Colonic mucosa (tissue), 4 donors: ENCODE measurements around the gene ANKRD17. TPM values are rescaled to one million over a fixed set of nuclear protein-coding genes. Genes with fewer than 3 reads are reported as not detected.

ENCODE experiments used
- DNase-seq: peaks from one replicate; pipeline ENCODE4 v3.0.0-alpha.2; 2020
- H3K27ac ChIP-seq: fragments of 200-600 bp; one replicate; pipeline ENCODE4 v1.8.0; 2021
- H3K27me3 ChIP-seq: fragments of 200-600 bp; one replicate; pipeline ENCODE4 v1.8.0; 2021
- H3K36me3 ChIP-seq: fragments of 200-600 bp; one replicate; pipeline ENCODE4 v1.8.0; 2021
- H3K4me1 ChIP-seq: fragments of 200-600 bp; one replicate; pipeline ENCODE4 v1.8.0; 2021; ENCODE audit warnings: mild to moderate bottlenecking
- H3K4me3 ChIP-seq: fragments of 200-600 bp; one replicate; pipeline ENCODE4 v1.8.0; 2021
- H3K9ac ChIP-seq, 2 donors: one replicate each; pipeline ENCODE4 v1.7.0; 2013; ENCODE audit warnings: control low read depth in 2 of 2, low read depth in 2 of 2, low read length in 2 of 2
- H3K9me3 ChIP-seq: fragments of 200-600 bp; one replicate; pipeline ENCODE4 v1.8.0; 2021
- intact Hi-C: fragments of 100-400 bp; cut with DNase I; formaldehyde crosslinking; loops from one replicate; pipeline ENCODE4 v1.14.1; 2022
- total RNA-seq, 2 donors: library from RNA; stranded (reverse); fragmentation: NEBNext Ultra II Directional in 1 of 2; extraction: Animal tissue kit (Norgen Biotek cat#: 25700) in 1 of 2; gene quantifications; one replicate each; pipeline ENCODE4 v1.2.1, GENCODE V29; 2021
- TF ChIP-seq, protein P1 (sequence below): fragments of 200-600 bp; IDR thresholded peaks from one replicate; pipeline ENCODE4 v1.8.0; 2022; ENCODE audit warnings: antibody characterized with exemption, mild to moderate bottlenecking
- donor health status: healthy.
- donor health status: DM: no; HTN: no; CAD: no.
- donor health status: DM: no; HTN: no; CAD: no.

Gene ANKRD17
- total RNA-seq, 2 donors from 2014 or later, result 51.5 to 59.2 TPM

DNA sequence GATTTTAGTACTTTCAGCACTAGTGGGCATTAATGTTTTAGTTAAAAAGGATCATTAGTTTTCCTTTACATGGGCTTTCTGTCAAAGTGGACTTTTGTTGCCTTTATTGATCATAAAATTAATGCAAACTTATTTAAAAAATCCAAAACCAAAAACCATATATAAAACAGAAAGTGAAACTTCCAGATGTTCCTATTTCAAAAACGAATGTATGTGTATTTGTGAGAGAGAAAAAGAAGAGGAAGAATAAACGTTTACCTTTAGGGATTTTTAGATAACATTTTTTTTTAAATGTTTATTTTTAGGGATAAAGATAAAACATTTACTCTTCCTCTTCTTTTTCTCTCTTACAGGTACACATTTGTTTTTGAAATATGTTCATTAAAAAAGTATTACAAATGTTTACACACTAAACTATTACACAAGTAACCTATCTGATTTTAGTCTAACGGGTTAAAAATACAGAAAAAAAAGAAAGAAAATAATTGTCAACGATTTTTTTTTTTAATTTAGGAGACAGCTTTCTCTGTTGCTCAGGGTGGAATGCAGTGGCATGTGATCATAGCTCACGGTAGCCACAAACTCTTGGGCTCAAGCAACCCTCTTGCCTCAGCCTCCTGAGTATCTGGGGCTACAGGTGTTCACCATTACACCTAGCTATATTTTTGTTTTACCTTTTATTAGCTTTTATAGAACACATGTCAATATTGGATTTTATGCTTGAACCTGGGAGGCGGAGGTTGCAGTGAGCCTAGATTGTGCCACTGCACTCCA is 172.3 kb downstream of the ANKRD17 start:
- Histone ChIP-seq H3K36me3 (peaks cover 3% of the 10 kb centered on the region), H3K27ac (no peak overlapping the region), H3K9ac (no peak overlapping the region), H3K9me3 (no peaks in the 10 kb centered on the region), H3K27me3 (no peaks in the 10 kb centered on the region), H3K4me1 (no peaks in the 10 kb centered on the region), H3K4me3 (no peak overlapping the region)
- DNase-seq, result no peak
- TF ChIP-seq, protein P1, sequence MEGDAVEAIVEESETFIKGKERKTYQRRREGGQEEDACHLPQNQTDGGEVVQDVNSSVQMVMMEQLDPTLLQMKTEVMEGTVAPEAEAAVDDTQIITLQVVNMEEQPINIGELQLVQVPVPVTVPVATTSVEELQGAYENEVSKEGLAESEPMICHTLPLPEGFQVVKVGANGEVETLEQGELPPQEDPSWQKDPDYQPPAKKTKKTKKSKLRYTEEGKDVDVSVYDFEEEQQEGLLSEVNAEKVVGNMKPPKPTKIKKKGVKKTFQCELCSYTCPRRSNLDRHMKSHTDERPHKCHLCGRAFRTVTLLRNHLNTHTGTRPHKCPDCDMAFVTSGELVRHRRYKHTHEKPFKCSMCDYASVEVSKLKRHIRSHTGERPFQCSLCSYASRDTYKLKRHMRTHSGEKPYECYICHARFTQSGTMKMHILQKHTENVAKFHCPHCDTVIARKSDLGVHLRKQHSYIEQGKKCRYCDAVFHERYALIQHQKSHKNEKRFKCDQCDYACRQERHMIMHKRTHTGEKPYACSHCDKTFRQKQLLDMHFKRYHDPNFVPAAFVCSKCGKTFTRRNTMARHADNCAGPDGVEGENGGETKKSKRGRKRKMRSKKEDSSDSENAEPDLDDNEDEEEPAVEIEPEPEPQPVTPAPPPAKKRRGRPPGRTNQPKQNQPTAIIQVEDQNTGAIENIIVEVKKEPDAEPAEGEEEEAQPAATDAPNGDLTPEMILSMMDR, result no peak
- intact Hi-C loops, result no loop called here

DNA sequence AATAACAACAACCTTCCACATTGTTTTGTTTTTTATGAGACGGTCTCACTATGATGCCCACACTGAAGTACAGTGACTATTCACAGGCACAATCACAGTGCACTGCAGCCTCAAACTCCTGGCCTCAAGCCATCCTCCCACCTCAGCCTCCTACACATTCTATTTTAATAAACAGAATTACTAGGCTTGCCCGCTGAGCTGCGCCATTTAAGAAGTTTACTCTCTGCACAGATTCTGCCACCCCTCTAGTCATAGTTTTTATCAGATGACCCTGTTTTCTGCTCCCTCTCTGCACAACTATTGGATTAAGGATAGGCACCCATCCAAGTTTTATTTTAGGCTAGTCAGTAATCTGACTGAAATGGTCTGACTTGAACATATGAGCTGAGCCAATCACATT is 177.8 kb downstream of the ANKRD17 start:
- no peak overlapping the region for H3K9ac ChIP-seq
- H3K4me3 ChIP-seq, result no peak overlapping the region
- no peaks in the 10 kb centered on the region for H3K4me1 ChIP-seq
- TF ChIP-seq, protein P1, result no peak
- H3K27me3 ChIP-seq, result no peaks in the 10 kb centered on the region
- no peaks in the 10 kb centered on the region for H3K9me3 ChIP-seq
- no peak for DNase-seq
- H3K27ac ChIP-seq, result no peak overlapping the region
- intact Hi-C loops, result no loop called here
- H3K36me3 ChIP-seq, result peaks cover 20% of the 10 kb centered on the region

DNA sequence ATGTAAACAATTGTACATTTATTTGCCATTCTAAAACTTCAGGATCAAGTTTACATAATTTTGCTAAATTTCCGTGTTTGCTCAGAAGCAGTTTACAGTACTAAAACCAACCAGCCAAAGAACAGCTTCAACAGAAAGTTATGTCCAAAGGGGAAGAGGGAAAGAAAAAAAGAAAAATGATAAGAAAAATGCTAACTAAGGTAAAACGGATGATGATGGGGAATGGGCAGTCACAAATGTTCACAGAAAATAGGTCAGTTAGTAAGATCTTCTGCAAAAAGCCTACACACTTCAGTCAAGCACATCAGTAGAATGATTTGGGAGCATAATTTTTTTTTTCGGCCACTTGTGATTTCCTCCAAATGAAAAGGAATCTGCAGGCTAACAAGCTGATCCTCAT is 182.8 kb downstream of the ANKRD17 start:
- Histone ChIP-seq H3K36me3 (peaks cover 24% of the 10 kb centered on the region), H3K27me3 (no peaks in the 10 kb centered on the region), H3K4me3 (no peak overlapping the region), H3K9ac (no peak overlapping the region), H3K27ac (no peak overlapping the region), H3K4me1 (no peaks in the 10 kb centered on the region), H3K9me3 (no peaks in the 10 kb centered on the region)
- TF ChIP-seq, protein P1, result no peak
- intact Hi-C loops, result no loop called here
- no peak for DNase-seq

DNA sequence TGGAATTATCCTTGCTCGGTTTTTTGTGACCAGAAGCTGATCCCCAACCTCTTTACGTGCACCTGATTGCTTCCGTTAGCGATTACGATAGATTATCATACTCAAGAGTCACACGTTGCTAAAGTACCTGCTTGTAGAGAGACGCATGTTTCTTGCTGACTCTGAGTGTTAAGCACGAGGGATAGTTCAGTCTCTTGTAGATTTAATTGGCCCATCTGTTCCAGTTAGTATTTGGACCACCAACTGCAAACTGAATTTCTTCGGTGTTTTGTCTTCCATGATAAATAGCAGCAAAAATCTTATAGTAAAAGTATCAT is 188.6 kb downstream of the ANKRD17 start:
- peaks cover 7% of the 10 kb centered on the region for H3K4me1 ChIP-seq
- DNase-seq, result no peak
- intact Hi-C loops, result no loop called here
- H3K4me3 ChIP-seq, result peak overlapping the region; percentile 58
- H3K27ac ChIP-seq, result peak overlapping the region; percentile 93
- H3K9ac ChIP-seq, result peak overlapping the region; percentile 38 to 89
- no peaks in the 10 kb centered on the region for H3K9me3 ChIP-seq
- no peaks in the 10 kb centered on the region for H3K36me3 ChIP-seq
- TF ChIP-seq, protein P1, result no peak
- H3K27me3 ChIP-seq, result no peaks in the 10 kb centered on the region

DNA sequence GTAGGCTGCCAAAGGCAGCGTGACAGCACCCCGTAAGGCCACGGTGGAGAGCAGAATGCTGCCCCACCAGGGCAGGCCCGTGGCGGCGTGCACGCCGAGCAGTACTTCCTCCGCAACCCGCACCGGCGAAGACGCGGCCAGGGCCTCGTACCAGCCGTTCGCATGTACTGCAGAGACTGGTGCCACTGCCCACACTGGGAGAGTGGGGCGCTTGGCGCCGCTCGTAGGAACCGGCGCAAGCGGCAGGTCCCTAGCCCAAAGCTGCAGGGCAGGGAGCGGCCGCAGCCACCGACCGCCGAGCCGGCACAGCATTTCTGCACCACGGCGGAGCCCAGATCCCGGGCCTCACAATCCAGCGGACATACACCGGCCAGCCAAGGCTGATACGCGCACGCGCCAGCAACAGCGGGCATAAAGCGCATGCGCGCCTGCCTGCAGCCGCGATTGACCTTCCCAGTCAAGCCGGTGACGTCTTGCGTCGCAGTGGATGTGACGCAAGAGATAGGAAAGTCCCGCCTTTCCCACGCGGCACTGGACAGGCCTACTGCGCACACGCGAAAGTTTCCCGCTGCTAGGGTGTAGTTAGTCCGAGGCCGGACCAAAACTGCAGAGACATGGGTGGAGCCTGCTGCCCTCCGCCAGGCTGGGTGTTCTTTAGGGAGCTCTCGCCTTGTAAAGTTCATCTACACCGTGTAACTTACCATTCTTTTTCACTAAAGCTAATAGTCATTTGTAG is 189.1 kb downstream of the ANKRD17 start, which contains the start of gene COX18:
Gene COX18, minus strand, starts transcription at position 379 of the 736 bp plus-strand sequence. Its CDS starts 67 bp downstream, at position 312.
- H3K27ac ChIP-seq, result peak within 1 kb of the TSS; percentile 93
- H3K9ac ChIP-seq, result peak within 1 kb of the TSS; percentile 89 to 97
- peak within 1 kb of the TSS; percentile 58 for H3K4me3 ChIP-seq
- no peaks in the 10 kb centered on the region for H3K27me3 ChIP-seq
- peaks cover 7% of the 10 kb centered on the region for H3K4me1 ChIP-seq
- TF ChIP-seq, protein P1, result no peak
- no peaks in the 10 kb centered on the region for H3K9me3 ChIP-seq
- peak; percentile 98 for DNase-seq
- no peaks in the 10 kb centered on the region for H3K36me3 ChIP-seq
- intact Hi-C loops, result loop anchor here (2.0 kb wide), 1 partner anchor 189 kb away; the partner anchor contains the start of gene ANKRD17
